ENCODE data around the gene ERVFRD-1. TPM values are rescaled to one million over a fixed set of nuclear protein-coding genes. Genes with fewer than 3 reads are reported as not detected.

ERVFRD-1 gene
- total RNA-seq, 1 experiment from 2014 or later: not detected

GRCh38 chr6:11058406-11058805 lies 53.1 kb downstream of the ERVFRD-1 start:
- ChIA-PET POLR2A (no interaction called here), CTCF (no interaction called here)
- TF ChIP-seq ATF1 (CRISPR knock-in tag; IDR thresholded peaks at IDR 0.05): no peak
- TF ChIP-seq NR3C1 (CRISPR knock-in tag; conservative IDR thresholded peaks at IDR 0.05; ENCODE audit: low read depth): no peak
- TF ChIP-seq MLX (CRISPR knock-in tag; IDR thresholded peaks at IDR 0.05): no peak
- TF ChIP-seq NR2C2 (CRISPR knock-in tag; IDR thresholded peaks at IDR 0.05): no peak
- no peaks in the 10 kb centered on the region for H3K27me3 Mint-ChIP-seq (ENCODE audit: low read depth)
- H3K27ac Mint-ChIP-seq: no peak overlapping the region
- DNase-seq (ENCODE audit: low spot score) (no peak), ATAC-seq (no peak)
- no peaks in the 10 kb centered on the region for H3K4me1 Mint-ChIP-seq
- no peaks in the 10 kb centered on the region for H3K9me3 Mint-ChIP-seq
- no peak overlapping the region for H3K4me3 Mint-ChIP-seq
- H3K36me3 Mint-ChIP-seq: no peaks in the 10 kb centered on the region

- POLR2A ChIA-PET: no interaction called here
- CTCF ChIA-PET: interaction anchor here (1.0 to 1.6 kb wide), 6 partner anchors 10 to 105 kb away, joined by 3 to 8 read pairs (median 4); partner anchors contain the start of gene ELOVL2
- Mint-ChIP-seq H3K4me3 (no peak overlapping the region), H3K36me3 (no peaks in the 10 kb centered on the region), H3K27me3 (ENCODE audit: low read depth) (no peaks in the 10 kb centered on the region), H3K9me3 (no peaks in the 10 kb centered on the region), H3K27ac (no peak overlapping the region), H3K4me1 (no peaks in the 10 kb centered on the region)
- no peak for DNase-seq (ENCODE audit: low spot score)
- TF ChIP-seq ZNF396 (CRISPR knock-in tag; IDR thresholded peaks at IDR 0.05; ENCODE audit: borderline replicate concordance) (no peak), USF2 (CRISPR knock-in tag; IDR thresholded peaks at IDR 0.05) (no peak), ATF6 (CRISPR knock-in tag; IDR thresholded peaks at IDR 0.05) (no peak), NR2C2 (CRISPR knock-in tag; IDR thresholded peaks at IDR 0.05) (no peak), NFATC4 (CRISPR knock-in tag; IDR thresholded peaks at IDR 0.05) (no peak), ZNF138 (CRISPR knock-in tag; conservative IDR thresholded peaks at IDR 0.05) (no peak), ZMAT4 (CRISPR knock-in tag; IDR thresholded peaks at IDR 0.05) (no peak), TP53 (CRISPR knock-in tag; IDR thresholded peaks at IDR 0.05) (no peak), NR3C1 (CRISPR knock-in tag; conservative IDR thresholded peaks at IDR 0.05; ENCODE audit: low read depth) (no peak), ZNF425 (CRISPR knock-in tag; conservative IDR thresholded peaks at IDR 0.05) (no peak)
- ATAC-seq: no peak
These were observed 54.7 kb downstream of the ERVFRD-1 start for GRCh38 chr6:11056871-11057270.

GRCh38 chr6:11055127-11055627 lies 56.3 kb downstream of the ERVFRD-1 start:
- DNase-seq (ENCODE audit: low spot score) (no peak), ATAC-seq (no peak)
- POLR2A ChIA-PET: no interaction called here
- H3K36me3 Mint-ChIP-seq: no peaks in the 10 kb centered on the region
- CTCF ChIA-PET: interaction anchor here (1.9 kb wide), 1 partner anchor 101 kb away, joined by 7 read pairs; no protein-coding TSS in a partner anchor
- H3K9me3 Mint-ChIP-seq: no peaks in the 10 kb centered on the region
- H3K4me3 Mint-ChIP-seq: no peak overlapping the region
- no peaks in the 10 kb centered on the region for H3K27me3 Mint-ChIP-seq (ENCODE audit: low read depth)
- no peaks in the 10 kb centered on the region for H3K4me1 Mint-ChIP-seq
- H3K27ac Mint-ChIP-seq: no peak overlapping the region
- TF ChIP-seq USF2 (CRISPR knock-in tag; IDR thresholded peaks at IDR 0.05) (no peak), SMAD3 (CRISPR knock-in tag; IDR thresholded peaks at IDR 0.05; ENCODE audit: borderline replicate concordance) (no peak), ARID4B (CRISPR knock-in tag; IDR thresholded peaks at IDR 0.05; ENCODE audit: borderline replicate concordance) (no peak), GTF2I (CRISPR knock-in tag; conservative IDR thresholded peaks at IDR 0.05) (no peak), JAZF1 (CRISPR knock-in tag; IDR thresholded peaks at IDR 0.05) (no peak)

Data from WTC11 (cell line).